ENCODE data around the gene PLA2G4D.

PLA2G4D gene

DNA sequence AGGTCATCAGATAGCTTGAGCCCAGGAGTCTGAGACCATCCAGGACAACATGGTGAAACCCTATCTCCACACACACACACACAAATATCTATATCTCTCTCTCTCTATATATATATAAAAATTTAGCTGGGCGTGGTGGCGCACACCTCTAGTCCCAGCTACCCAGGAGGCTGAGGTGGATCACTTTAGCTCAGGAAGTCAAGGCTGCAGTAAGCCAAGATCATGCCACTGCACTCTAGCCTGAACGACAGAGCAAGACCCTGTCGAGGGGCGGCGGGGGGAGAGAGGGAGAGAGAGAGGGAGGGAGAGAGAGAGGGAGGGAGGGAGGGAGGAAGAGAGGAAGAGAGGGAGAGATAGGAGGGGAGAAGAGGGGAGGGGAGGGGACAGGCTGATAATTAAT is 34.1 kb upstream of the PLA2G4D start:
- Histone ChIP-seq H3K27me3 (ENCODE audit: control insufficient read depth, low read length) (peaks cover 27% of the 10 kb centered on the region), H3K4me2 (ENCODE audit: low read length) (no peak overlapping the region), H3F3A (ENCODE audit: control insufficient read depth, insufficient read depth) (no peaks in the 10 kb centered on the region), H3K36me3 (ENCODE audit: control insufficient read depth, low read length) (no peaks in the 10 kb centered on the region), H3K79me2 (ENCODE audit: control insufficient read depth, low read length) (no peaks in the 10 kb centered on the region), H3K4me1 (ENCODE audit: control insufficient read depth, low read length) (peaks cover 5% of the 10 kb centered on the region; the same call in 1 of the 2 replicates), H3K9me2 (replicated peaks; ENCODE audit: control insufficient read depth, low read length) (no peaks in the 10 kb centered on the region), H3K9me3 (ENCODE audit: control insufficient read depth, insufficient read depth, low read length) (no peaks in the 10 kb centered on the region), H3K27ac (ENCODE audit: low read depth, low read length) (no peak overlapping the region), H3K4me3 (ENCODE audit: low read length) (no peak overlapping the region), H4K20me1 (ENCODE audit: control insufficient read depth, insufficient read depth, low read depth, low read length) (no peaks in the 10 kb centered on the region)
- no peak for TF ChIP-seq EZH2phosphoT487 (IDR thresholded peaks at IDR 0.05; ENCODE audit: borderline replicate concordance, low read length)
- no peak for TF ChIP-seq CTCF (IDR thresholded peaks at IDR 0.05; ENCODE audit: low read depth, low read length, poor library complexity, severe bottlenecking)

GRCh38 chr15:42123546-42123945 is 29.2 kb upstream of the PLA2G4D start:
- H3K36me3 ChIP-seq (ENCODE audit: control insufficient read depth, low read length): no peaks in the 10 kb centered on the region
- peaks cover 11% of the 10 kb centered on the region for H3K4me1 ChIP-seq (ENCODE audit: control insufficient read depth, low read length)
- H3F3A ChIP-seq (ENCODE audit: control insufficient read depth, insufficient read depth): no peaks in the 10 kb centered on the region
- H4K20me1 ChIP-seq (ENCODE audit: control insufficient read depth, insufficient read depth, low read depth, low read length): no peaks in the 10 kb centered on the region
- no peak for TF ChIP-seq CTCF (IDR thresholded peaks at IDR 0.05; ENCODE audit: low read depth, low read length, poor library complexity, severe bottlenecking)
- TF ChIP-seq EZH2phosphoT487 (IDR thresholded peaks at IDR 0.05; ENCODE audit: borderline replicate concordance, low read length): no peak
- no peak overlapping the region for H3K4me2 ChIP-seq (ENCODE audit: low read length)
- H3K27me3 ChIP-seq (ENCODE audit: control insufficient read depth, low read length): no peaks in the 10 kb centered on the region; the same call in 1 of the 2 replicates
- H3K79me2 ChIP-seq (ENCODE audit: control insufficient read depth, low read length): no peaks in the 10 kb centered on the region
- H3K27ac ChIP-seq (ENCODE audit: low read depth, low read length): no peak overlapping the region
- no peak overlapping the region for H3K4me3 ChIP-seq (ENCODE audit: low read length)
- no peaks in the 10 kb centered on the region for H3K9me3 ChIP-seq (ENCODE audit: control insufficient read depth, insufficient read depth, low read length)
- no peaks in the 10 kb centered on the region for H3K9me2 ChIP-seq (replicated peaks; ENCODE audit: control insufficient read depth, low read length)

GRCh38 chr15:42121682-42122081 is 27.3 kb upstream of the PLA2G4D start:
- no peaks in the 10 kb centered on the region for H3K9me2 ChIP-seq (replicated peaks; ENCODE audit: control insufficient read depth, low read length)
- H3K36me3 ChIP-seq (ENCODE audit: control insufficient read depth, low read length): no peaks in the 10 kb centered on the region
- H3K79me2 ChIP-seq (ENCODE audit: control insufficient read depth, low read length): no peaks in the 10 kb centered on the region
- TF ChIP-seq CTCF (IDR thresholded peaks at IDR 0.05; ENCODE audit: low read depth, low read length, poor library complexity, severe bottlenecking) (no peak), EZH2phosphoT487 (IDR thresholded peaks at IDR 0.05; ENCODE audit: borderline replicate concordance, low read length) (no peak)
- no peaks in the 10 kb centered on the region for H3F3A ChIP-seq (ENCODE audit: control insufficient read depth, insufficient read depth)
- H3K4me2 ChIP-seq (ENCODE audit: low read length): no peak overlapping the region
- H3K9me3 ChIP-seq (ENCODE audit: control insufficient read depth, insufficient read depth, low read length): no peaks in the 10 kb centered on the region
- no peaks in the 10 kb centered on the region; the same call in 1 of the 2 replicates for H3K27me3 ChIP-seq (ENCODE audit: control insufficient read depth, low read length)
- H3K4me1 ChIP-seq (ENCODE audit: control insufficient read depth, low read length): peaks cover 21% of the 10 kb centered on the region
- H3K27ac ChIP-seq (ENCODE audit: low read depth, low read length): no peak overlapping the region
- no peaks in the 10 kb centered on the region for H4K20me1 ChIP-seq (ENCODE audit: control insufficient read depth, insufficient read depth, low read depth, low read length)
- no peak overlapping the region for H3K4me3 ChIP-seq (ENCODE audit: low read length)
